ENCODE measurements around the gene BCL11A.

GRCh38 chr2:60540074-60540473 is 13.4 kb downstream of the BCL11A start:
- TF ChIP-seq POLR2AphosphoS5 (IDR thresholded peaks at IDR 0.05) (no peak), POLR2A (IDR thresholded peaks at IDR 0.05) (no peak)
- TF ChIP-seq, protein P1, sequence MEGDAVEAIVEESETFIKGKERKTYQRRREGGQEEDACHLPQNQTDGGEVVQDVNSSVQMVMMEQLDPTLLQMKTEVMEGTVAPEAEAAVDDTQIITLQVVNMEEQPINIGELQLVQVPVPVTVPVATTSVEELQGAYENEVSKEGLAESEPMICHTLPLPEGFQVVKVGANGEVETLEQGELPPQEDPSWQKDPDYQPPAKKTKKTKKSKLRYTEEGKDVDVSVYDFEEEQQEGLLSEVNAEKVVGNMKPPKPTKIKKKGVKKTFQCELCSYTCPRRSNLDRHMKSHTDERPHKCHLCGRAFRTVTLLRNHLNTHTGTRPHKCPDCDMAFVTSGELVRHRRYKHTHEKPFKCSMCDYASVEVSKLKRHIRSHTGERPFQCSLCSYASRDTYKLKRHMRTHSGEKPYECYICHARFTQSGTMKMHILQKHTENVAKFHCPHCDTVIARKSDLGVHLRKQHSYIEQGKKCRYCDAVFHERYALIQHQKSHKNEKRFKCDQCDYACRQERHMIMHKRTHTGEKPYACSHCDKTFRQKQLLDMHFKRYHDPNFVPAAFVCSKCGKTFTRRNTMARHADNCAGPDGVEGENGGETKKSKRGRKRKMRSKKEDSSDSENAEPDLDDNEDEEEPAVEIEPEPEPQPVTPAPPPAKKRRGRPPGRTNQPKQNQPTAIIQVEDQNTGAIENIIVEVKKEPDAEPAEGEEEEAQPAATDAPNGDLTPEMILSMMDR (IDR thresholded peaks at IDR 0.05 in 8 of 11, conservative IDR thresholded peaks at IDR 0.05 in 3 of 11), result no peak
